Fibroblast of lung (primary cell): ENCODE measurements around the gene CTSW. TPM values are rescaled to one million over a fixed set of nuclear protein-coding genes. Genes with fewer than 3 reads are reported as not detected.

Experiments used
- DNase-seq, 2 donors: peaks; one replicate each; pipeline versions ENCODE4 v3.0.0 to v3.0.0-alpha.2; 2010; ENCODE audit warnings: low read depth in 2 of 2
- H2AFZ ChIP-seq: 2 replicates; pipeline ENCODE4 v1.5.1; 2012; ENCODE audit warnings: low read length, control low read depth, inconsistent platforms
- H3K27ac ChIP-seq: 2 replicates; pipeline ENCODE4 v1.5.1; 2011; ENCODE audit warnings: low read length, control low read depth; ENCODE audit not compliant: insufficient read depth
- H3K27me3 ChIP-seq: 2 replicates; pipeline ENCODE4 v1.5.1; 2011; ENCODE audit warnings: mild to moderate bottlenecking, low read length; ENCODE audit not compliant: control insufficient read depth, insufficient read depth
- H3K36me3 ChIP-seq: 2 replicates; pipeline ENCODE4 v1.5.1; 2011; ENCODE audit warnings: low read length; ENCODE audit not compliant: control insufficient read depth, insufficient read depth
- H3K4me1 ChIP-seq: 2 replicates; pipeline ENCODE4 v1.5.1; 2011; ENCODE audit warnings: low read length; ENCODE audit not compliant: control insufficient read depth, insufficient read depth; ENCODE audit errors: extremely low read depth
- H3K4me2 ChIP-seq: 2 replicates; pipeline ENCODE4 v1.5.1; 2011; ENCODE audit warnings: low read length, control low read depth; ENCODE audit not compliant: insufficient read depth; ENCODE audit errors: extremely low read depth
- H3K4me3 ChIP-seq, 4 experiments: fragments of 200-600 bp in 1 of 4; sonication (generic) in 1 of 4; replicated peaks in 1 of 4; 2 replicates each; pipeline ENCODE4 v1.5.1; 2011 to 2016; ENCODE audit warnings: low read length in 4 of 4, low read depth in 3 of 4, mild to moderate bottlenecking in 3 of 4, control low read depth in 2 of 4, inconsistent platforms in 1 of 4, mixed read lengths in 1 of 4; ENCODE audit not compliant: insufficient read depth in 1 of 4; ENCODE audit errors: control extremely low read depth in 1 of 4
- H3K79me2 ChIP-seq: 2 replicates; pipeline ENCODE4 v1.5.1; 2012; ENCODE audit warnings: mild to moderate bottlenecking, low read length, inconsistent platforms; ENCODE audit not compliant: control insufficient read depth, insufficient read depth
- H3K9ac ChIP-seq: 2 replicates; pipeline ENCODE4 v1.5.1; 2011; ENCODE audit warnings: mild to moderate bottlenecking, low read length, control low read depth; ENCODE audit not compliant: insufficient read depth
- H3K9me3 ChIP-seq: 2 replicates; pipeline ENCODE4 v1.5.1; 2012; ENCODE audit warnings: low read depth, low read length; ENCODE audit not compliant: control insufficient read depth, insufficient read depth
- H4K20me1 ChIP-seq: 2 replicates; pipeline ENCODE4 v1.5.1; 2011; ENCODE audit warnings: low read length; ENCODE audit not compliant: control insufficient read depth, insufficient read depth; ENCODE audit errors: extremely low read depth
- CTCF ChIP-seq, 2 donors: IDR thresholded peaks in 1 of 2; conservative IDR thresholded peaks in 1 of 2; 1 replicate in 1 of 2; 2 replicates in 1 of 2; pipeline ENCODE4 v1.5.1; 2011 to 2012; ENCODE audit warnings: low read length in 2 of 2, control low read depth in 1 of 2, inconsistent platforms in 1 of 2, low read depth in 1 of 2, mild to moderate bottlenecking in 1 of 2
- EZH2 ChIP-seq: IDR thresholded peaks from 2 replicates; pipeline ENCODE4 v1.5.1; 2012; ENCODE audit warnings: low read length, control low read depth, mild to moderate bottlenecking; ENCODE audit errors: missing control alignments
- polyA plus RNA-seq, 2 donors: library from polyadenylated mRNA; depleted of rRNA in 1 of 2; stranded (reverse) in 1 of 2; unstranded in 1 of 2; fragments of >200 nt; gene quantifications; 2 replicates each; pipeline ENCODE4 v1.2.1, GENCODE V29; 2011 to 2012; ENCODE audit warnings: missing spikeins in 1 of 2
- total RNA-seq: library from RNA; depleted of rRNA; stranded (reverse); fragments of >200 nt; gene quantifications from 2 replicates; pipeline ENCODE4 v1.2.1, GENCODE V29; 2014

The CTSW gene
- total and polyA plus RNA-seq, 2 donors (not counting 1 experiment from before 2014, with no cell fraction given): not detected

DNA sequence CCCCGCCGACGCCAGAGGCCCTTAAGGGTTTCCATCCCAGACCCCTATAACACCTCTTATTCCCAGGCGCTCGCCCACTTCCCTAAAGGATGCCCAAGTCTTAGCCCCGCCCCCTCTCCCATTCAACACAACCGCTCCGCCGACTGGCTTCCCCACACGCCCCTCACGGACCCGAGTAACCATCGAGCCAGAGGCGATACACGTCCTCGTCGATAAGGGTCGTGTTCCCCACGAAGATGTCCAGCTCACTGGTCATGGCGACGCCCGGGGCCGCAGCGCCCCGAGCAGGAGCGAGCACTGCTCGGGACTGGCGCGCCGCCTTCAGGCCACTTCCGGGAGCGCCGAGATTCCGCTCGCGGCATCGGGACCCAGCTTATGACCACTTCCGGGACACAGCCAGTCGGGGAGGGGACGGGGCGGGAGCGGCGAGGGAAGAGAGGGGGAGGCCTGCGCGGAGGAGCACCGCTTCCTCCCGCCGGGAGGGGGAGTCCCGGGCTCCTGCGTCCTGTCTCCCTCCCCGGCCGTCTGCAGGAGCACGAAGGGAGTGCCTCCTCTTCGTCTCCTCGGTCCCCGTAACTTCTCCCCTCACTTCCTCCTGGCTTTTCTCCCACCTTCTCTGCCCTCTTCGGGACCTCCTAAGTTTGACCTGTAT is 8.7 kb downstream of the CTSW start, which contains the start of gene FIBP:
TSS of gene FIBP (minus strand) at position 309 of the 652 bp plus-strand sequence. CDS start at position 256, 53 bp downstream.
- H4K20me1 ChIP-seq: no peaks in the 10 kb centered on the region
- no peaks in the 10 kb centered on the region for H3K9me3 ChIP-seq
- no peak for TF ChIP-seq EZH2
- TF ChIP-seq CTCF (conservative IDR thresholded peaks at IDR 0.05 in 1 of 2, IDR thresholded peaks at IDR 0.05 in 1 of 2; ENCODE audit: low read depth in 1 of 2, low read length in 2 of 2): peak; percentile 58 to 62
- H2AFZ ChIP-seq: peak within 1 kb of the TSS; percentile 79
- peaks cover 17% of the 10 kb centered on the region for H3K4me1 ChIP-seq
- peaks cover 34% of the 10 kb centered on the region for H3K36me3 ChIP-seq
- peak within 1 kb of the TSS; percentile 96 for H3K4me2 ChIP-seq
- H3K9ac ChIP-seq: peak within 1 kb of the TSS; percentile 65
- peak; percentile 96 to 97 for DNase-seq
- peaks cover 52% of the 10 kb centered on the region for H3K79me2 ChIP-seq
- peak within 1 kb of the TSS; percentile 98 for H3K27ac ChIP-seq
- H3K4me3 ChIP-seq: peak within 1 kb of the TSS; percentile 49 to 85 (median 68)
- H3K27me3 ChIP-seq: no peaks in the 10 kb centered on the region

GRCh38 chr11:65890324-65891218 is 10.9 kb downstream of the CTSW start, which contains the start of gene CCDC85B:
Gene CCDC85B, plus strand, starts transcription at chr11:65890673. Its CDS starts 111 bp downstream, at chr11:65890784.
- Histone ChIP-seq H3K79me2 (peaks cover 70% of the 10 kb centered on the region), H3K9me3 (no peaks in the 10 kb centered on the region), H3K4me2 (peak within 1 kb of the TSS; percentile 79), H4K20me1 (no peaks in the 10 kb centered on the region), H2AFZ (no peak within 1 kb of the TSS), H3K4me3 (peak within 1 kb of the TSS; percentile 56 to 85 (median 70)), H3K4me1 (peaks cover 24% of the 10 kb centered on the region), H3K9ac (peak within 1 kb of the TSS; percentile 89), H3K27ac (peak within 1 kb of the TSS; percentile 98), H3K27me3 (no peaks in the 10 kb centered on the region), H3K36me3 (peaks cover 21% of the 10 kb centered on the region)
- DNase-seq: peak; percentile 95 to 97
- TF ChIP-seq CTCF (conservative IDR thresholded peaks at IDR 0.05 in 1 of 2, IDR thresholded peaks at IDR 0.05 in 1 of 2; ENCODE audit: low read depth in 1 of 2, low read length in 2 of 2) (no peak), EZH2 (no peak)
